GM18519 (cell line): ENCODE results near the gene MRM1.

Experiments used
- ATAC-seq: cut with Tn5 transposase; IDR thresholded peaks from one replicate; pipeline ENCODE4 v1.9.1; 2021; ENCODE audit warnings: mild to moderate bottlenecking, moderate library complexity; ENCODE audit not compliant: unreplicated experiment, low FRiP score

Gene MRM1

GRCh38 chr17:36629252-36629847 lies 28.0 kb downstream of the MRM1 start:
- no peak for ATAC-seq

- no peak for ATAC-seq
Observed at GRCh38 chr17:36629970-36630502, 28.7 kb downstream of the MRM1 start.

GRCh38 chr17:36631022-36631421 lies 29.6 kb downstream of the MRM1 start:
- ATAC-seq = no peak

GRCh38 chr17:36632916-36633771 lies 31.8 kb downstream of the MRM1 start:
- ATAC-seq = no peak

GRCh38 chr17:36640346-36640745 lies 39.0 kb downstream of the MRM1 start:
- no peak for ATAC-seq

GRCh38 chr17:36640836-36641235 lies 39.5 kb downstream of the MRM1 start:
- no peak for ATAC-seq

- no peak for ATAC-seq
Observed at GRCh38 chr17:36641331-36641876, 40.0 kb downstream of the MRM1 start.

GRCh38 chr17:36641877-36642845 lies 40.8 kb downstream of the MRM1 start:
- no peak for ATAC-seq

- no peak for ATAC-seq
Observed at GRCh38 chr17:36643086-36643685, 41.8 kb downstream of the MRM1 start.

- no peak for ATAC-seq
Observed at GRCh38 chr17:36645422-36645821, 44.0 kb downstream of the MRM1 start.

GRCh38 chr17:36647636-36648035 lies 46.3 kb downstream of the MRM1 start:
- ATAC-seq = no peak

GRCh38 chr17:36650096-36650775 lies 48.9 kb downstream of the MRM1 start:
- no peak for ATAC-seq

GRCh38 chr17:36653374-36653773 lies 52.0 kb downstream of the MRM1 start:
- no peak for ATAC-seq

GRCh38 chr17:36653856-36654255 lies 52.5 kb downstream of the MRM1 start:
- ATAC-seq = no peak

GRCh38 chr17:36655726-36656125 lies 54.3 kb downstream of the MRM1 start:
- ATAC-seq = no peak

- ATAC-seq = no peak
Observed at GRCh38 chr17:36657390-36657762, 56.0 kb downstream of the MRM1 start.

- ATAC-seq = no peak
Observed at GRCh38 chr17:36657763-36658490, 56.5 kb downstream of the MRM1 start.
